HG03095 (cell line): Measurements from ENCODE around the gene CAB39.

ENCODE experiments used
- ATAC-seq: cut with Tn5 transposase; IDR thresholded peaks from one replicate; pipeline ENCODE4 v1.9.1; 2021; ENCODE audit warnings: moderate library complexity; ENCODE audit not compliant: unreplicated experiment

The CAB39 gene

DNA sequence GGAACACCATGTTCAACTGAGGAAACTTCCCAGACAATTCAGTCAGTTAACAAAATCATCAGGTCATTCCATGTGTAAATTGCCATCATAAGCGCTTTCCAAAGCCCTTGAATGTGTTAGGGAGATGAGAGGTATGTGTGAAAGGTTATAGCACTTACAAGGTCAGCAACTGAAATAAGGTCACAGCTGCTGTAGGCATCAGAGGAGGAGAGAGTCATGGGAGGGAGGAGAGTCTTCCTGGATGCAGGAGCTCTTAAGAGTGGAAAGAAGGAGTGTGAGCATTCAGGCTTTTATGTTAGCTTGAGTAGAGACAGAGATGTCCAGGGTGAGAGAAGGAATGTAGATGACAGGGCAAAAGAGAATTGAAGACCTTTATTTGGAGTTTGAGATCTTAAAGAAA is 67.0 kb downstream of the CAB39 start:
- ATAC-seq, result no peak

DNA sequence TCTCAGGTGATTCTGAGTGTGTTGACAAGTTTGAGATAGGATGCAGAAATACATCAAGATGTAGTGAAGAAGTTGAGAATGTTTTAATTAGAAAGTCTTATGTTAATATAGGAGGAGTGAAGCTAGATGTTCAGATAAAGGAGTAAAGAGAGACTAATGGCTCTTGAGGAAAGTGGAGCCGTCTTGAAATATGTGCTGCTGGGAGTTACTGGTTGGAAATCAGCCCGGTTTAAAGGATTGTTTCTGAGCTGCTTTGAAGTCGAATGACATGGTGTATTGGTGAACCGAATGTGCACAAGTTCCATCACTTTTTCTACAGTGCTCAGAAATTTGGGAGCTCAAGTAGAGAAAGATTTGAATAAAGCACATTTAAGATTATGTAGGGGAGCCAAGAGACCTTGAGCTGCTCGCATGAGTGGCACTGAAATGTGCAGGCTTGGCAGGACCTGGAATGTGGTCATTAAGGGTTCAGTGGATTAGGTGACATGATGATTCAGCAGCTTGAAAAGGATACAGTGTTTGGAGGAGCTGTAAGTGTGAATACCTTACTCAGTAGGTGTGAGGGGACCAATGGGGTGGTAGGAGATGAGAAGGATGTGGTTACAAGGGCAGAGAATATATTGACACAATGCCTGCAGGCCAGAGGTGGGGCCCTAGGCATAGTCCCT is 68.6 kb downstream of the CAB39 start:
- ATAC-seq, result no peak

DNA sequence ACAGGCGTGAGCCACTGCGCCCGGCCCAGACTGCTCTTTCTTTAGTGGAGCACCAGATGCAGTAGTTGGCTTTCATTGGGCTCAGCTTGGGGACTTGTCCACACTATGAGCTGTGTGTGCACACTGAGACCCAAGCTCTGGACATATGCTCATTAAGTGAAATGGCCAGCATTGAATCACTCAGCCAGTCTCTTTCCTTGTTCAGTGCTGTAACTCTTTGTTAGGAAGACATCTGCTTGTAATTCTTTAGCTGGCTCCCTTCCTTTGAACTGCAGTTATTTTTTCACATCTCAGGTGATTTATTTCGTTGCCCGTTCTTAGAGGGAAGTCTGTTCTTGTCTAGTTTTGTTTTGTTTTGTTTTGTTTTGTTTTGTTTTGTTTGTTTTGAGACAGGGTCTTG is 70.5 kb downstream of the CAB39 start:
- no peak for ATAC-seq

DNA sequence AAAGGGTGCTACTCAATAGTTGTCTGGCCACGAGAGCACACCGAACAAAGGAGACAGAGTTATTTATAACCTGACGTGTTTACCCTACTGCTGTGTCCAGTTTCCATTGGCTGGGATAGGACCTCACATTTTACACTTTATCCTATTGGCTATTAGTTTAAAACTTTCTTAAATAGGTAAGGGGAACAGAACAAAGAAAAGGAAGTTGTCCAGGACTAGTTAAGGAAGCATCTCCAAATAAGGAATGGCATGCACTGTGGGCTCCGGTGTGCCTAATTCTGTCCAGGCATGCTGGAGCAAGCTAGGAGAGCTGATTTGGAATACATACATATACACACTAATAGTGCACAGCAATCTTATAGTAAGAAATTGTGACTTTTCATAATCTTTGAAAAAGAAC is 72.2 kb downstream of the CAB39 start:
- ATAC-seq, result no peak

DNA sequence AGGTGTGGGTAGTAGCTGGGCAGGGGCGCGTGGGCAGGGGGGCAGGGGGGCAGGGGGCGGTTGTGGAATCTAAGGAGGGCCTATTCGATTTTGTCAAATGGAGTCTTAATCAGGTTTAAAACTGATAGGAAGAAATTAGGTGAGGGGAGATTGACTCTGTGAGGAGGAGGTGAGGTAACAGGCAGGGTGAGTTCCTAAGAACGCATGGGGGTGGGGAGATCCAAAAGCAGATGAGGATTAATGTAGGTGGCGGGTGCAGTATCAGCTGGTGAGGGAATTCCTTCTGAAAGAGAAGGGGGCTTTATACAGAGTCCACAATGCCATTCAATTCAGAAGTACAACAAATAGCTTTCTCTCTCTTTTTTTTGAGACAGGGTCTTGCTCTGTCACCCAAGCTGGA is 72.7 kb downstream of the CAB39 start:
- ATAC-seq, result no peak

DNA sequence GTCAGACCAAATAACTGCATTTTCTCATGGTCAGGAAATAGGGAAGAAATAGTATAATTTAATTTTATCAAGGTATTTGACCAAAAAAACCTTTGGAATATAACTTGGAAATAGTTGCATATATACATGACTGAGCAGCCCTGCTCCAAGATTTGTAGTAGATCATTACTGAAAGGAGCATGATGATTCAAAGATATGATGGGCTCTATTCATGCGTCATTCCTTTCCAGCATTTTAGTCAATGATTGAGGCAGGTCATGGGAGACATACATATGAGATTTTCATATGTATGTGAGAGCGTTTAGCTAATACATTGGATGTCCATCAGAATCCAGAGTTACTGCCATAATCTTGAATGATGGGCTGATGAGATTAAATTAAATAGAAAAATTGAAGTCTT is 74.5 kb downstream of the CAB39 start:
- ATAC-seq, result no peak

DNA sequence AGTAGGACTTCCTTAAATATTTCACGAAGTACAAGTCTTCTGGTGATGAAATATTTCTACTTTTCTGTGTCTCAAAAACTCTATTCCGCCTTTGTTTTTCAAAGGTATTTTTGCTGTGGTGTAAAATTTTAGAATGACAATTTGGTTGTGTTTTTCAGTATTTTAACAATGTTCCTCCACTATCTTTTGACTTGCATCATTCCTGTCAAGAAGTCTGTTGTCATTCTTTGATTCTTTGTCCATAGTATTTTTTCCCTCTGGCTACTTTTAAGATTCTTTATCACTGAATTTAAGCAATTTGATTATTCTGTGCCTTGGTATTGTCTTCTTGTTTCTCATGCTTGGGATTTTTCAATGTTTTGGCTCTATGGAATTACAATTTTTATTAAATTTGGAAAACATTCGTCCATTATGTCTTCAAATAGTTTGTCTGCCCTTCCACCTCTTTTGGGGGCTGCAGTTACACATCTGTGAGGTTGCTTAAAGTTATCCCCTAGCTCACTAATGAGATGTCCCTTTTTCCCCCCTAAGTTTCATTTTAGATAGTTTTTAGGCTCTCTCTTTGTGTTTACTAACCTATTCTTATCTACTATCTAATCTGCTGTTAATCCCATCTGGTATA is 76.0 kb downstream of the CAB39 start:
- ATAC-seq, result no peak

DNA sequence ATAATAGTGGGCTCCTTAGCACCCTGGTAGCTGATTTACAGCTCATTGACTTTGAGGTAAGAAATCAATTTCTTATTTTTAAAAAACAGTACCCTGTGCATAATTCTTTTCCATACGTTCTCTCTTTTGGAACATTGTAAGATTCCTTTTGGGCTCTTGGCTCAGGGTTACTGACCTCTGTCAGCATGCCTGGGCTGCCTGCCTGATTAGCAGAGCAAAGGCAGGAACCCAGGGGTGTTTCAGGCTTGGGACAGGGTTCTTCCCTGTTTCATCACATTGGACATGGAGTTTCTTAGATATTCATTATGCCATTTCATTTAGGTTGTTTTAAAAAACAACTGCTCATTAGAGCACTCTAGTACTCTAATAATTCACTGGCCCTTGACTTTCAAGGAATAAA is 78.3 kb downstream of the CAB39 start:
- ATAC-seq, result no peak

DNA sequence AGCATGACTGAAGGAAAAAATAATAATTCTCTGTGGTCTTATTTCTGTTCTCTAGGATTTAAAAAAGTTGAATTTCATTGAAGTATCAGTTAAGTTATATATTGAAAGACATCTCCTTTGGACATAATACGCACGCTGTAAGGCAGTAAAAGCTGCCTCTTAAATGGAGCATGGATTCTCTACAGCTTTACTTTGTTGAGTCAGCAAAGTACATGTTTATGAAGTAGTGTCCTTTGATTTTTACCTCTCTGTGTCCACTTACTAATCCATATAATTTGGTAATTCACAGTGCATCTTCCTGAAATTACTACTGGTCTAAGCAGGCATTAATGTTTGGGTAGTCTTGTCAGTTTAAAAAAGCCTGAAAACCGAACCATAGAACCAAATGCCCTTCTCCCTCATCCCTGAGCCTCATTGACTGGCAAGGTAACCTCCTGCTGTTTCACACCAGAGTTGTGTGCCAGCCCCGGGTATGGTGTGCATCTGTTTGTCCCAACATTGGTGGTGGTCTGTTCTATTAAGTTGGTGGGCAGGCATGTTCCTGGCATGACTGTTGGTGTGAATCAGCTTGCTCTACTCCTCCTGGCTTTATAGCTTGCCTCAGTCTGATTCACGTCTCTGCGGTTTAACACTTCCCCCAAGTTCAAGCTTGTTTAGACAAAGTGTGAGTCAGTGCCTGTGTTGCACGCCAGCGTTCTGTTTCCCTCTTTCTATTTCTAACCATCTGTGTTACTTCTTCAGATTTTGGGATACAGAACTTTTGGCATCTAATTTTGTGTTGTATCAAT is 81.1 kb downstream of the CAB39 start:
- ATAC-seq, result peak; percentile 54

DNA sequence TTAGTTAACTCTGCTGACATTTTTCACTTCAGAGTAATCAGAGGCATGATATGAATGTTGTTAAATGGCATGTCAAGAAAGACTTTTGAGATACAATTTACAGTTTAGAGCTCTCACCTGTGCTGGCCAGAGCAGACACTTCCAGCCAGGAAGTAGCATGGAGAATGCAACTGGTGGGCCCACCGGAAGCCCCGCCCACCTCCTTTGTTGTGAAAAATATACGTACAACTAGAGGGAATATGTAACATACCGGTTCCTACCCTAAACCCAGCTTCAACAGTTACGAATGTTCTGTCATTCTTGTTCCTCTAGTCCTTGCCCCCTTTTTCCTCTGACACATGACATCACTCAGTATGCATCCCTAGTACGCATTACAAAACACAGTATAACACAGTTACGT is 81.9 kb downstream of the CAB39 start:
- ATAC-seq, result no peak

DNA sequence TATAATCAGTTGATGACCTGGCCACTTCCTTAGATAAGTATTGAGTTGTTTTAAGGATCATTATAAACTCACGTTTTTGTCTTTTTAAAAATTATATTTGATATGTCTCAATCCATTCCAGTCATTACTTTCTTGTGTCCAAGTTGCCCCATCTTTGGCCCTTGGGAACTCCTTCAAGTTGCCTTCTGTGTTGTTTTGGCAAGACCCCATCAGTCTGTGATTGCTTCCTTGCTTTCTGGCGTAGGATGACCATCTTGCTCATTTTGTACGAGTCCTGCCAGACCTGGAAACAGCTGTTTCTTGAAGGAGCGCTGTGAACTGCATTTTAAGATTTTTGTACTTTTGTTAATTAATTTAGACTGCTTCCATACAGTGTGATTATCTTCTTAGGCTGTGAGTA is 83.2 kb downstream of the CAB39 start:
- no peak for ATAC-seq

DNA sequence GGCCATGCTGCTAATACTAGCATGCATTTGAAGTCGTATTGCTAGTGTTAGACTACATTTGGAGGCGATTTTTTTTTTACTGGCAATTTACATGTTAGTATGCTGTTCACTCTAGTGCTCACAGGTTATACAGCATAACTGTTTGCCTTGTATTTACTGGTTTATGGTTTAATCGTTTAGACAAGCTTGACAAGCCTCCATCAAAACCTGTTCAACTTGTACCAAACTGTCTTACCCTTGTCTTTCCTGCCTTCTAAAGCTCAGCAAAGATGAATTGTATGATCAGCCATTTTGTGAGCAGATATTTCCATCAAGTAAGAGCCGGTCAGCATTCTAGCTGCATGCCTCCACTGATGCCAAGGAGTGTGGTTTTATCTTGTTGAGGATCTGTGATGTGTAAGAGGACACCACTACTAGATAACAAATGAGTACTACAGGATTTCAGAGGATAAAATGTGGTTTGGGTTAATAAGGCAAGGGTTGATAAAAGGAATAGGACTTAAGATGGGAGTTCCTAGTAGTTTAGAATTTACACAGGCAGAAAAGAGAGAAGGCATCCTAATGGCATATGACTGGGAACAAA is 83.7 kb downstream of the CAB39 start:
- ATAC-seq, result no peak

DNA sequence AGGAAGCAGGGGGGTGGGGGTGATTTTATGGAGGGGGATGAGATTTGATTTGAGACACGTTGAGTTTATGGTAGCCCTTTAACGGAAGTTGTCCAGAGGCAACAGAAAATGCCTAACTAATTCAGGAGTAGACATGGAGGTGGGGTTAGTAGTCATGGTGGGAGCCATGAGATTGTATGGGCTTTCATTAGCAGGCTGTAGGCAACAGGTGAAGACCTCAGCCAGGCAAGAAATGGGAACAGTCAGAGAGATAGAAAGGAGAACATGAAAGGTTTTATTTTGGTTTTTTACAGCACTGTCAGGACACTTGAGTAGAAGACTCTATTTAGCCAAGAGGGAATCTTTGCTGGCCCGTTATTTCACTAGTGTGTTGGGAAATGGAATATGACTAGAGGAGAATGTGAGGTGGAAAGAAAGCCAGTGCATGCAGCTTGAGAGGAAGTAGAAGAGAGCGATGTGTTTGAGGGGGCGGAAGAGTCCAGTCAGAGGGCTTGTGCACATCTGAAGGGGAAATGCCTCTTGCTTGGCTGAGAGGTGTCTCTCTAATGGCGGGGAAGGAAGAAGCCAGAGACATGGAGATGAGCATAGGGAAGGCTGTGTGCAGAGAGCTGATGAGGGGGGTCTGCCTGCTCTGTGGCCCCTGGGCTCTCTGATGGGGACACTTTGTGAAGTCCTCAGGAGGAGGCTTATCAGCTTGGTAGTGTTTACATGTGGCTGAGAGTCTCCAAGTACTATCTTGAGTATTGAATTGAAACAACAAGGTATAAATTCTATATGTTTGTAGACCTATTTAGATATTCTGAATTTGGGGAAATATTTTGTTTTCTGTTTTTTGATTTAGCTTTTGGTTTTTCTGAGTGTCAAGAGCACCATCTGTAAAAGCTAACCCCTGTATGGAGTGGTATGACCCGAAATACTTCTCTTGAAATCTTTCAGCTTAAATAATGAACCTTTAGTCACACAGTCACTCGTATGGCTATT is 85.2 kb downstream of the CAB39 start:
- ATAC-seq, result peak; percentile 45

DNA sequence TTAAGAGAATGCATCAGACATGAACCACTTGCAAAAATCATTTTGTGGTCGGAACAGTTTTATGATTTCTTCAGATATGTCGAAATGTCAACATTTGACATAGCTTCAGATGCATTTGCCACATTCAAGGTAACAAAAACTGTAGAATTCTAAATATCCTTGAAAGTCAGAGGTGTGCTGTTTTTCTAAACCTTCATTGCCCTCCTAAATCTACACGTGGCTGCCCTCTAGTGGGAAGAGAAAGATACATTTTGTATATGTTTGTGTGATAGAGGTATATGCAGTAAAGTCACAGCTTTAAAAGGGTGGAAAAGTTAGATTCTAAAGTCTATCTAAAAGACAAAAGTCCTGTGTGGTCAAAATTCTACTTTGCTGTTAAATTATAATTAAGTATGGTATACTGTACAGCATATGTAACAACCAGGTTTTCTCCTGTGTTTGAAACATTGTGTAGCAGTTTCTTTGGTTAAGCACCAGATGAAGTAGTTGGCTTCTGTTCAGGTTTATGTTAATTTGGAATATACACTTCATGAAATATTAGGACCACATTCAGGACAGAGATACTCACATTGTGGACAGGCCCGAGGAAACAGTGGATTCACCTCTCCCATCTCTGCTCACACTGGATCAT is 86.2 kb downstream of the CAB39 start:
- no peak for ATAC-seq

DNA sequence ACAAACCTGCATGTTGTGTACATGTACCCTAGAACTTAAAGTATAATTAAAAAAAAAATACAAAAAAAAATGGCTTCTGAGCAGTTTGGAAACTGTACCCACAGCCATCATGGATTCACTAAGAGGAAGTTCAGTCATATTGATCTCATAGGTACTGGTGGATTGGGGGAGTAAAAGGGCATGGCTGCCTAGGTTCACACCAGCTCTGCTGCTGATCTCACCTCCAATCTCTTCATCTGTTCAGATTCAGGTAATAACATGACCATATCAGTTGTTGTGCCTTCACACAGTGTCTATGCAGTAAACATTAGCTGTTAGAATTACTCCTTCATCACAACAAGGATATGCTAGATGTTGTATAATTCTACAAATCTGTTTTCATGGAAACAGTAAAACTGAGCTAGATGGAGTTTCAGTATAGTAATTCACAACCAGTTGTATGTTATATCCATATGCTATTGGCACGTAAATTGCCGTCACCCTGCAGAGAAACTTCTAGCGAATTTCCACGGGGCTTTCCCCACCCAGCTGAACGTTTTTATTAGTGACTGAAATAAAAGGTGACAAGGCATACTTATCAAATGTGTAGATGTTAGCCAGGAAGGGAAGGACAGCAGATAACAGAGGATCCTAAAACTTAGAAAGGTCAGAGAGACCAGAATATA is 92.8 kb downstream of the CAB39 start:
- ATAC-seq, result no peak

DNA sequence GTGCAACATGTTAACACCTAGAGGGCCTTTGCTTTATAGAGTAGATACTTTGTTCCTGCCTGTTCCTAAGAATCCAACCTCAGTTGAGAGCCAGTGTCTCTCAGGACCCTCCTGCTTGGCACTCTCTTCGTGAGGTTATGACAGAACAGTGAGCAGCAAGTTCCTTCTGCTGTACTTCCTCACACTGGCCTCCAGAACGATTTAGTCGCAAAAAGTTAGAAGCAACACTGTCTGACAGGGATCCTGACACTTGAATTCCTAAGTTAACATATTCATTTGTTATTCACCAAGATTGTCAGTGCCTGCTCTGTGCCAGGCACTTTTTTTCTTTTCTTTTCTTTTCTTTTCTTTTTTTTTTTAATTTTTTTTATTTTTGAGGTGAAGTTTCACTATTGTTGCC is 95.1 kb downstream of the CAB39 start:
- ATAC-seq, result no peak

DNA sequence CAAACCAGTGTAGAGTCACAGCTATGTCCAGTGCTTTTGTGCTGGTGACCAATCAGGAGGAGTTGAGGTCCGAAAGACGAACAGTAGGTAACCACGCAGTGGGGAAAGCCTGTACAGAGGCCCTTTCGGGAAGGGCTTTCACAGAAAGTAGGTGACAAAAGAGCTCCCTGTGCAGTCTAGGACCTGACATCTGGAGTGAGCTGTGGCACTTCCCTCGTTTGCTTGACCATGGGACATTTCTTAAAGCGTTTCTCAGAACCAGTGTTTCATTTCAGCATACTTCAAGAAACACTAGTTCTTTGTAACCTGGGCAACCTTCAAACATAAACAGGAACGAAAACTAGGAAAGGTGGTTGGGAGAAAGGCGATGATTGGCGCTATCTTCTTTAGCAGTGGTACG is 96.4 kb downstream of the CAB39 start:
- no peak for ATAC-seq

DNA sequence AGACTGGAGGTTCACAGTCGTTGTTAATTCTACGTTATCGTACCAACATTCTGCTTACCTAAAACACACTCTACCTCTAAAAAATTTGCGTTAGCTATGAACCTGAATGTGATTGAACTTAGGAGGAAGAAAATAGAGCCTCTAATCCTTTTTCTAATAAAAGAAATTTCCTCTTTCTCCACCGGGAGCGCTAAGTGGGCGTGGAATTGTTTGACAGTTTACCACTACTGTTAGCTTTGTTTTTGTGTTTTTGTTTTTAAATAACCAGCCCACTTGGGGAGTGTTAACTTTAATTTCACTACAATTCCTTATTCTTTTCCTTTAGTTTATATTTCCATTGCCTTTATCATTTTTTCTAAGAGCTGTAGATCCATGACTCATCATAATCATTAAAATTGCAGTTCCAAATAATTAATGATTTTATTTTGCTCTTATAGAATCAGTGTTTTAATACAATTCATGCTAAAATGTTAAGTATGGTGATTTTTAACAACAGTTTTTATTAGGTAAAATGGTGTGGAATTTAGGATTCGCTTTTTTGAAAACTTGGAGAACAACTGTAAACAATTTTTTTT is 97.1 kb downstream of the CAB39 start:
- no peak for ATAC-seq

DNA sequence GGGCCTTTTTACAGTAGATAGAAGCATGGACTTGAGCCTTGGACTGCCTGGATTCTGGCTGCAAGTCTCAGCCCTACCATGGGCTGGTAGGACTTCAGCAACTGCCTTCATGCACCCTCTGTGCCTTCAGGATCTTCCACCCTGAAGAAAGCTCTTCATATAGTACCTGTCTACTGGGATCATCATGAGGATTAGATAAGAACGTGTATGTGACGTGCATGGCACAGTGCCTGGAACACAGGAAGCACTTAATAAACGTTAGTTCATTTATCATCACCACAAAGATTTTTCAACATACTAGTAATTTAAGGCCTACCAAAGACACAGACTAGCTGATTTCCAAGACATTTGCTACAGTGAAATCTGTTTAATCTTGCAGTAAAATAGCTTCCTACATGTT is 98.9 kb downstream of the CAB39 start:
- ATAC-seq, result no peak
